HCT116 (cell line): ENCODE results near the gene MMD.

ENCODE experiments used
- CEBPB ChIP-seq: IDR thresholded peaks from 2 replicates; pipeline ENCODE4 v1.6.1; 2012; ENCODE audit warnings: low read depth
- EZH2 ChIP-seq: fragments of 200-600 bp; sonication (generic); IDR thresholded peaks from 2 replicates; pipeline ENCODE4 v1.6.1; 2017; ENCODE audit warnings: antibody characterized with exemption, mixed run types
- EZH2phosphoT487 ChIP-seq: fragments of 200-600 bp; IDR thresholded peaks from 2 replicates; pipeline ENCODE4 v1.6.1; 2018; ENCODE audit warnings: antibody characterized with exemption, borderline replicate concordance
- JUND ChIP-seq: IDR thresholded peaks from 2 replicates; pipeline ENCODE4 v1.6.1; 2012
- POLR2A ChIP-seq: IDR thresholded peaks from 2 replicates; pipeline ENCODE4 v1.7.0; 2011; ENCODE audit warnings: borderline replicate concordance; ENCODE audit not compliant: insufficient read depth, insufficient read length; ENCODE audit errors: extremely low read depth
- POLR2AphosphoS5 ChIP-seq: IDR thresholded peaks from 2 replicates; pipeline ENCODE4 v1.6.1; 2011; ENCODE audit warnings: mild to moderate bottlenecking, low read depth, low read length, moderate library complexity
- YY1 ChIP-seq: IDR thresholded peaks from 2 replicates; pipeline ENCODE4 v1.6.1; 2011; ENCODE audit warnings: low read length, low read depth, moderate library complexity, mild to moderate bottlenecking; ENCODE audit not compliant: insufficient replicate concordance; ENCODE audit errors: extremely low read depth
- ZFX ChIP-seq: fragments of 450-650 bp; IDR thresholded peaks from 2 replicates; pipeline ENCODE4 v1.6.1; 2017
- TF ChIP-seq, protein P1 (sequence below), 3 experiments: fragments of 200-600 bp in 1 of 3; sonication (generic) in 1 of 3; IDR thresholded peaks in 2 of 3; conservative IDR thresholded peaks in 1 of 3; 2 replicates each; pipeline ENCODE4 v1.5.1; 2012 to 2017; ENCODE audit warnings: low read depth in 2 of 3, low read length in 2 of 3, antibody characterized with exemption in 1 of 3, borderline replicate concordance in 1 of 3, control low read depth in 1 of 3, mild to moderate bottlenecking in 1 of 3, mixed read lengths in 1 of 3, mixed run types in 1 of 3, moderate library complexity in 1 of 3; ENCODE audit not compliant: insufficient read depth in 1 of 3
- TF ChIP-seq, protein P2 (sequence below): IDR thresholded peaks from 2 replicates; pipeline ENCODE4 v1.6.1; 2012
- TF ChIP-seq, protein P3 (sequence below): IDR thresholded peaks from 2 replicates; pipeline ENCODE4 v1.6.1; 2012
- TF ChIP-seq, protein P4 (sequence below): IDR thresholded peaks from 2 replicates; pipeline ENCODE4 v1.6.1; 2012; ENCODE audit warnings: low read depth

DNA sequence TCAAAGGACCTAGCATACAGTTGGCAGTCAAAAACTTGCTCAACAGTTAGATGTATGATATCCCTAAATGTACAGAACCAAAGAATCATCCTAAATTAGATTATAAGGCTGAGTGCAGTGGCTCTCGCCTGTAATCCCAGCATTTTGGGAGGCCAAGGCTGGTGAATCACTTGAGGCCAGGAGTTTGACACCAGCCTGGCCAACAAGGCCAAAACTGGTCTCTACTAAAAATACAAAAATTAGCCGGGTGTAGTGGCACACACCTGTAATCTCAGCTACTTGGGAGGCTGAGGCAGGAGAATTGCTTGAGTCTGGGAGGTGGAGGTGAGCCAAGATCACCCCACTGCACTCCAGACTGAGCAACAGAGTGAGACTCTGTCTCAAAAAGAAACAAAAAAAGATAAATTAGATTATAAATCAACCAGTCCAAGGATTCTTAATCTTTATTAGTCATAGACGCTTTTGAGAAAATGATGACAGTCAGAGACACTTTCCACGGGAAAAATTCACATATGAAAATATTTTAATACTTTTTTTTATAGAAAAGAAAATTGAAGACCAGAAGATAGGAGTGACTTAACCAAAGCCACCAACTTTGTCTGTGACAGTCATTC lies 77.6 kb downstream of the MMD start:
- TF ChIP-seq, protein P1, sequence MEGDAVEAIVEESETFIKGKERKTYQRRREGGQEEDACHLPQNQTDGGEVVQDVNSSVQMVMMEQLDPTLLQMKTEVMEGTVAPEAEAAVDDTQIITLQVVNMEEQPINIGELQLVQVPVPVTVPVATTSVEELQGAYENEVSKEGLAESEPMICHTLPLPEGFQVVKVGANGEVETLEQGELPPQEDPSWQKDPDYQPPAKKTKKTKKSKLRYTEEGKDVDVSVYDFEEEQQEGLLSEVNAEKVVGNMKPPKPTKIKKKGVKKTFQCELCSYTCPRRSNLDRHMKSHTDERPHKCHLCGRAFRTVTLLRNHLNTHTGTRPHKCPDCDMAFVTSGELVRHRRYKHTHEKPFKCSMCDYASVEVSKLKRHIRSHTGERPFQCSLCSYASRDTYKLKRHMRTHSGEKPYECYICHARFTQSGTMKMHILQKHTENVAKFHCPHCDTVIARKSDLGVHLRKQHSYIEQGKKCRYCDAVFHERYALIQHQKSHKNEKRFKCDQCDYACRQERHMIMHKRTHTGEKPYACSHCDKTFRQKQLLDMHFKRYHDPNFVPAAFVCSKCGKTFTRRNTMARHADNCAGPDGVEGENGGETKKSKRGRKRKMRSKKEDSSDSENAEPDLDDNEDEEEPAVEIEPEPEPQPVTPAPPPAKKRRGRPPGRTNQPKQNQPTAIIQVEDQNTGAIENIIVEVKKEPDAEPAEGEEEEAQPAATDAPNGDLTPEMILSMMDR (IDR thresholded peaks at IDR 0.05 in 2 of 3, conservative IDR thresholded peaks at IDR 0.05 in 1 of 3; ENCODE audit: borderline replicate concordance in 1 of 3, insufficient read depth in 1 of 3, low read depth in 2 of 3, low read length in 2 of 3): no peak
- no peak for TF ChIP-seq CEBPB
- no peak for TF ChIP-seq EZH2phosphoT487
- no peak for TF ChIP-seq EZH2
- no peak for TF ChIP-seq ZFX
- TF ChIP-seq POLR2A: no peak
- TF ChIP-seq, protein P2, sequence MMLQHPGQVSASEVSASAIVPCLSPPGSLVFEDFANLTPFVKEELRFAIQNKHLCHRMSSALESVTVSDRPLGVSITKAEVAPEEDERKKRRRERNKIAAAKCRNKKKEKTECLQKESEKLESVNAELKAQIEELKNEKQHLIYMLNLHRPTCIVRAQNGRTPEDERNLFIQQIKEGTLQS: no peak
- no peak for TF ChIP-seq JUND
- no peak for TF ChIP-seq POLR2AphosphoS5
- TF ChIP-seq, protein P3, sequence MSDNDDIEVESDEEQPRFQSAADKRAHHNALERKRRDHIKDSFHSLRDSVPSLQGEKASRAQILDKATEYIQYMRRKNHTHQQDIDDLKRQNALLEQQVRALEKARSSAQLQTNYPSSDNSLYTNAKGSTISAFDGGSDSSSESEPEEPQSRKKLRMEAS: no peak
- TF ChIP-seq, protein P4, sequence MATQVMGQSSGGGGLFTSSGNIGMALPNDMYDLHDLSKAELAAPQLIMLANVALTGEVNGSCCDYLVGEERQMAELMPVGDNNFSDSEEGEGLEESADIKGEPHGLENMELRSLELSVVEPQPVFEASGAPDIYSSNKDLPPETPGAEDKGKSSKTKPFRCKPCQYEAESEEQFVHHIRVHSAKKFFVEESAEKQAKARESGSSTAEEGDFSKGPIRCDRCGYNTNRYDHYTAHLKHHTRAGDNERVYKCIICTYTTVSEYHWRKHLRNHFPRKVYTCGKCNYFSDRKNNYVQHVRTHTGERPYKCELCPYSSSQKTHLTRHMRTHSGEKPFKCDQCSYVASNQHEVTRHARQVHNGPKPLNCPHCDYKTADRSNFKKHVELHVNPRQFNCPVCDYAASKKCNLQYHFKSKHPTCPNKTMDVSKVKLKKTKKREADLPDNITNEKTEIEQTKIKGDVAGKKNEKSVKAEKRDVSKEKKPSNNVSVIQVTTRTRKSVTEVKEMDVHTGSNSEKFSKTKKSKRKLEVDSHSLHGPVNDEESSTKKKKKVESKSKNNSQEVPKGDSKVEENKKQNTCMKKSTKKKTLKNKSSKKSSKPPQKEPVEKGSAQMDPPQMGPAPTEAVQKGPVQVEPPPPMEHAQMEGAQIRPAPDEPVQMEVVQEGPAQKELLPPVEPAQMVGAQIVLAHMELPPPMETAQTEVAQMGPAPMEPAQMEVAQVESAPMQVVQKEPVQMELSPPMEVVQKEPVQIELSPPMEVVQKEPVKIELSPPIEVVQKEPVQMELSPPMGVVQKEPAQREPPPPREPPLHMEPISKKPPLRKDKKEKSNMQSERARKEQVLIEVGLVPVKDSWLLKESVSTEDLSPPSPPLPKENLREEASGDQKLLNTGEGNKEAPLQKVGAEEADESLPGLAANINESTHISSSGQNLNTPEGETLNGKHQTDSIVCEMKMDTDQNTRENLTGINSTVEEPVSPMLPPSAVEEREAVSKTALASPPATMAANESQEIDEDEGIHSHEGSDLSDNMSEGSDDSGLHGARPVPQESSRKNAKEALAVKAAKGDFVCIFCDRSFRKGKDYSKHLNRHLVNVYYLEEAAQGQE: no peak
- no peak for TF ChIP-seq YY1
